ENCODE measurements around the gene PWWP2A. TPM values are rescaled to one million over a fixed set of nuclear protein-coding genes. Genes with fewer than 3 reads are reported as not detected.

The PWWP2A gene
- polyA plus RNA-seq, 1 of the 3 experiments (the other 2 are of a cell fraction), result 5.7 TPM

DNA sequence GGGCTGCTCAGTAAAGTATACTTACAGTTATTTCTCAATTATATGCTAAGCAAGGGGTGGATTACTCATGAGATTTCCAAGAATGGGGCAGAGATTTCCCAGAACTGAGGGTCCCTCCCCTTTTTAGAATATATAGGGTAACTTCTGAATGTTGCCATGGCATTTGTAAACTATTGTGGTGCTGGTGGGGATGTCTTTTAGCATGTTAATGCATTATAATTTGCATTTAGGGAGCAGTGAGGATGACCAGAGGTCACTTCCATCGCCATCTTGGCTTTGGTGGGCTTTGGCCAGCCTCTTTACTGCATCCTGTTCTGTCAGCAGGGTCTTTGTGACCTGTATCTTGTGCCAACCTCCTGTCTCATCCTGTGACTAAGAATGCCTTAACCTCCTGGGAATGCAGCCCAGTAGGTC lies 74.9 kb downstream of the PWWP2A start:
- no peak overlapping the region for H3K4me3 ChIP-seq (ENCODE audit: low read depth in 2 of 2, low read length in 1 of 2)
- no peak overlapping the region for H3K27ac ChIP-seq (ENCODE audit: low read depth in 2 of 2, low read length in 1 of 2)
- H3K79me2 ChIP-seq (ENCODE audit: insufficient read depth), result no peaks in the 10 kb centered on the region
- no peak overlapping the region for H2AFZ ChIP-seq (ENCODE audit: low read depth)
- H3K36me3 ChIP-seq (replicated peaks in 1 of 2; ENCODE audit: control insufficient read depth in 1 of 2, insufficient read depth in 2 of 2, low read length in 1 of 2), result peaks cover 41 to 43% of the 10 kb centered on the region in 2 experiments
- ChIA-PET CTCF (interaction anchor here (2.1 kb wide), 1 partner anchor 23 kb away, joined by 6 read pairs; no protein-coding TSS in a partner anchor), POLR2A (no interaction called here)
- WGBS (ENCODE audit: low lambda C conversion rate), result 100% methylated on average over 1 of the region's 1 CpG
- no peaks in the 10 kb centered on the region for H3K9me3 ChIP-seq
- TF ChIP-seq, protein P1, sequence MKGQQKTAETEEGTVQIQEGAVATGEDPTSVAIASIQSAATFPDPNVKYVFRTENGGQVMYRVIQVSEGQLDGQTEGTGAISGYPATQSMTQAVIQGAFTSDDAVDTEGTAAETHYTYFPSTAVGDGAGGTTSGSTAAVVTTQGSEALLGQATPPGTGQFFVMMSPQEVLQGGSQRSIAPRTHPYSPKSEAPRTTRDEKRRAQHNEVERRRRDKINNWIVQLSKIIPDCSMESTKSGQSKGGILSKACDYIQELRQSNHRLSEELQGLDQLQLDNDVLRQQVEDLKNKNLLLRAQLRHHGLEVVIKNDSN (IDR thresholded peaks at IDR 0.05; ENCODE audit: borderline replicate concordance, low read depth), result no peak
- no peak for TF ChIP-seq RXRA (IDR thresholded peaks at IDR 0.05; ENCODE audit: borderline replicate concordance, low read depth)
- TF ChIP-seq, protein P2, sequence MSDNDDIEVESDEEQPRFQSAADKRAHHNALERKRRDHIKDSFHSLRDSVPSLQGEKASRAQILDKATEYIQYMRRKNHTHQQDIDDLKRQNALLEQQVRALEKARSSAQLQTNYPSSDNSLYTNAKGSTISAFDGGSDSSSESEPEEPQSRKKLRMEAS (IDR thresholded peaks at IDR 0.05; ENCODE audit: low read depth), result no peak
- no peaks in the 10 kb centered on the region for H3K27me3 ChIP-seq (ENCODE audit: insufficient read depth)
- H3F3A ChIP-seq (replicated peaks; ENCODE audit: insufficient read depth), result no peaks in the 10 kb centered on the region
- H3K9ac ChIP-seq, result no peak overlapping the region
- DNase-seq, result no peak
- peaks cover 0 to 10% of the 10 kb centered on the region in 2 experiments; a peak in 1 of 4 replicates for H3K4me1 ChIP-seq (ENCODE audit: control insufficient read depth in 1 of 2, insufficient read depth in 2 of 2, low read depth in 1 of 2, low read length in 1 of 2)
- no peaks in the 10 kb centered on the region for H4K20me1 ChIP-seq (ENCODE audit: insufficient read depth)
- no peaks in the 10 kb centered on the region for H3K9me2 ChIP-seq
- no peak overlapping the region for H3K4me2 ChIP-seq

- no peaks in the 10 kb centered on the region for H3K9me3 ChIP-seq
- peaks cover 41 to 50% of the 10 kb centered on the region in 2 experiments for H3K36me3 ChIP-seq (replicated peaks in 1 of 2; ENCODE audit: control insufficient read depth in 1 of 2, insufficient read depth in 2 of 2, low read length in 1 of 2)
- H3K4me3 ChIP-seq (ENCODE audit: low read depth in 2 of 2, low read length in 1 of 2), result no peak overlapping the region
- no peaks in the 10 kb centered on the region for H4K20me1 ChIP-seq (ENCODE audit: insufficient read depth)
- H2AFZ ChIP-seq (ENCODE audit: low read depth), result no peak overlapping the region
- H3K27me3 ChIP-seq (ENCODE audit: insufficient read depth), result no peaks in the 10 kb centered on the region
- no peak overlapping the region for H3K9ac ChIP-seq
- POLR2A ChIA-PET, result no interaction called here
- CTCF ChIA-PET, result interaction anchor here (1.1 kb wide), 1 partner anchor 21 kb away, joined by 4 read pairs; no protein-coding TSS in a partner anchor
- TF ChIP-seq, protein P3, sequence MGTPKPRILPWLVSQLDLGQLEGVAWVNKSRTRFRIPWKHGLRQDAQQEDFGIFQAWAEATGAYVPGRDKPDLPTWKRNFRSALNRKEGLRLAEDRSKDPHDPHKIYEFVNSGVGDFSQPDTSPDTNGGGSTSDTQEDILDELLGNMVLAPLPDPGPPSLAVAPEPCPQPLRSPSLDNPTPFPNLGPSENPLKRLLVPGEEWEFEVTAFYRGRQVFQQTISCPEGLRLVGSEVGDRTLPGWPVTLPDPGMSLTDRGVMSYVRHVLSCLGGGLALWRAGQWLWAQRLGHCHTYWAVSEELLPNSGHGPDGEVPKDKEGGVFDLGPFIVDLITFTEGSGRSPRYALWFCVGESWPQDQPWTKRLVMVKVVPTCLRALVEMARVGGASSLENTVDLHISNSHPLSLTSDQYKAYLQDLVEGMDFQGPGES (IDR thresholded peaks at IDR 0.05; ENCODE audit: low read depth, low read length), result no peak
- TF ChIP-seq NFIC (IDR thresholded peaks at IDR 0.05; ENCODE audit: borderline replicate concordance), result no peak
- TF ChIP-seq, protein P4, sequence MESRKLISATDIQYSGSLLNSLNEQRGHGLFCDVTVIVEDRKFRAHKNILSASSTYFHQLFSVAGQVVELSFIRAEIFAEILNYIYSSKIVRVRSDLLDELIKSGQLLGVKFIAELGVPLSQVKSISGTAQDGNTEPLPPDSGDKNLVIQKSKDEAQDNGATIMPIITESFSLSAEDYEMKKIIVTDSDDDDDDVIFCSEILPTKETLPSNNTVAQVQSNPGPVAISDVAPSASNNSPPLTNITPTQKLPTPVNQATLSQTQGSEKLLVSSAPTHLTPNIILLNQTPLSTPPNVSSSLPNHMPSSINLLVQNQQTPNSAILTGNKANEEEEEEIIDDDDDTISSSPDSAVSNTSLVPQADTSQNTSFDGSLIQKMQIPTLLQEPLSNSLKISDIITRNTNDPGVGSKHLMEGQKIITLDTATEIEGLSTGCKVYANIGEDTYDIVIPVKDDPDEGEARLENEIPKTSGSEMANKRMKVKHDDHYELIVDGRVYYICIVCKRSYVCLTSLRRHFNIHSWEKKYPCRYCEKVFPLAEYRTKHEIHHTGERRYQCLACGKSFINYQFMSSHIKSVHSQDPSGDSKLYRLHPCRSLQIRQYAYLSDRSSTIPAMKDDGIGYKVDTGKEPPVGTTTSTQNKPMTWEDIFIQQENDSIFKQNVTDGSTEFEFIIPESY (IDR thresholded peaks at IDR 0.05; ENCODE audit: borderline replicate concordance, low read depth), result no peak
- peaks cover 0 to 10% of the 10 kb centered on the region in 2 experiments; a peak in 1 of 4 replicates for H3K4me1 ChIP-seq (ENCODE audit: control insufficient read depth in 1 of 2, insufficient read depth in 2 of 2, low read depth in 1 of 2, low read length in 1 of 2)
- no peaks in the 10 kb centered on the region for H3K9me2 ChIP-seq
- no peak overlapping the region for H3K4me2 ChIP-seq
- DNase-seq, result no peak
- H3K79me2 ChIP-seq (ENCODE audit: insufficient read depth), result no peaks in the 10 kb centered on the region
- H3K27ac ChIP-seq (ENCODE audit: low read depth in 2 of 2, low read length in 1 of 2), result no peak overlapping the region
- WGBS (ENCODE audit: low lambda C conversion rate), result 87% methylated on average over 3 of the region's 3 CpGs
- no peaks in the 10 kb centered on the region for H3F3A ChIP-seq (replicated peaks; ENCODE audit: insufficient read depth)
Measured at GRCh38 chr5:160042671-160043070, 76.6 kb downstream of the PWWP2A start.

Other genes with a start within 250 kb of the PWWP2A start
- 1.9 and 2.2 TPM in 2 replicates for gene ADRA1B, start 203.0 kb downstream of the PWWP2A start, polyA plus RNA-seq (2012; rRNA removed)
- gene TTC1, start 110.3 kb downstream of the PWWP2A start, polyA plus RNA-seq (2012; rRNA removed), result 37.0 and 42.1 TPM in 2 replicates
- 1.1 and 1.3 TPM in 2 replicates for gene FABP6, start 110.1 kb upstream of the PWWP2A start, polyA plus RNA-seq (2012; rRNA removed)
- gene CCNJL, start 193.1 kb upstream of the PWWP2A start, polyA plus RNA-seq (2012; rRNA removed), result 6.6 and 7.1 TPM in 2 replicates